Measurements from ENCODE around the gene PDXK. TPM values are rescaled to one million over a fixed set of nuclear protein-coding genes. Genes with fewer than 3 reads are reported as not detected.

The PDXK gene
- total and polyA plus RNA-seq, 2 donors from 2014 or later: 122 to 210 TPM

DNA sequence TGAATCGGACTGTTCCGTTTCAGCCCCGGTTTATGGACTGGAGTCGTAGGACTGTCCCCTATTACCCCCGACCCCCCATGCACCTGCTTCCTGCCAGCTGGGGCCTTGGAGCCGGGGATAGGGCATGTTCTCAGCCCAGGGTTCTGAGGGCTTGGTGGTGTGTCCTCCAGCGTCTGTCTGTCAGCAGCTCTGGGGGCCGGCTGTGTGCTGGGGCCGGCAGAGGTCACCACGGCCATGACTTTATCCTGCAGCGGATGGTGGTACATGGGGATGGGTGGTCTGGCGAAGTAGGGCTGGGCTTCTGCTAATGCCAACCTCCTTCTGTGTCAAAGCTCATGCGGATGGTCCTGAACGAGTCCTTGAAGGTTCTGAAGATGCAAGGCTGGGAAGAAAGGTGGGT, 75.9 kb downstream of the PDXK start:
- DNase-seq (peak in 1 of 5 donors; percentile 66), FAIRE-seq (no peak)
- H3K27ac ChIP-seq (ENCODE audit: low read depth in 2 of 2, low read length in 2 of 2): no peak overlapping the region
- intact Hi-C loops (cut with DNase I): no loop called here
- no peak overlapping the region for H3K4me3 ChIP-seq (ENCODE audit: low read length in 3 of 3)
- H3K36me3 ChIP-seq (ENCODE audit: control insufficient read depth in 2 of 3, insufficient read depth in 3 of 3, low read length in 3 of 3): peaks cover 2 to 56% (median 23%) of the 10 kb centered on the region in 3 donors
- no peaks in the 10 kb centered on the region for H3K9me3 ChIP-seq (ENCODE audit: control insufficient read depth in 2 of 3, insufficient read depth in 1 of 3, low read length in 3 of 3)
- H3K27me3 ChIP-seq (ENCODE audit: control insufficient read depth, insufficient read depth, low read length): no peaks in the 10 kb centered on the region
- TF ChIP-seq, protein P1, sequence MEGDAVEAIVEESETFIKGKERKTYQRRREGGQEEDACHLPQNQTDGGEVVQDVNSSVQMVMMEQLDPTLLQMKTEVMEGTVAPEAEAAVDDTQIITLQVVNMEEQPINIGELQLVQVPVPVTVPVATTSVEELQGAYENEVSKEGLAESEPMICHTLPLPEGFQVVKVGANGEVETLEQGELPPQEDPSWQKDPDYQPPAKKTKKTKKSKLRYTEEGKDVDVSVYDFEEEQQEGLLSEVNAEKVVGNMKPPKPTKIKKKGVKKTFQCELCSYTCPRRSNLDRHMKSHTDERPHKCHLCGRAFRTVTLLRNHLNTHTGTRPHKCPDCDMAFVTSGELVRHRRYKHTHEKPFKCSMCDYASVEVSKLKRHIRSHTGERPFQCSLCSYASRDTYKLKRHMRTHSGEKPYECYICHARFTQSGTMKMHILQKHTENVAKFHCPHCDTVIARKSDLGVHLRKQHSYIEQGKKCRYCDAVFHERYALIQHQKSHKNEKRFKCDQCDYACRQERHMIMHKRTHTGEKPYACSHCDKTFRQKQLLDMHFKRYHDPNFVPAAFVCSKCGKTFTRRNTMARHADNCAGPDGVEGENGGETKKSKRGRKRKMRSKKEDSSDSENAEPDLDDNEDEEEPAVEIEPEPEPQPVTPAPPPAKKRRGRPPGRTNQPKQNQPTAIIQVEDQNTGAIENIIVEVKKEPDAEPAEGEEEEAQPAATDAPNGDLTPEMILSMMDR (IDR thresholded peaks at IDR 0.05; ENCODE audit: borderline replicate concordance, extremely low read depth, insufficient read depth): no peak
- H3K9ac ChIP-seq (ENCODE audit: low read length in 3 of 3): no peak overlapping the region
- peaks cover 0 to 4% (median 3%) of the 10 kb centered on the region in 3 donors for H3K4me1 ChIP-seq (ENCODE audit: control insufficient read depth in 2 of 3, insufficient read depth in 2 of 3, low read depth in 1 of 3, low read length in 3 of 3)

DNA sequence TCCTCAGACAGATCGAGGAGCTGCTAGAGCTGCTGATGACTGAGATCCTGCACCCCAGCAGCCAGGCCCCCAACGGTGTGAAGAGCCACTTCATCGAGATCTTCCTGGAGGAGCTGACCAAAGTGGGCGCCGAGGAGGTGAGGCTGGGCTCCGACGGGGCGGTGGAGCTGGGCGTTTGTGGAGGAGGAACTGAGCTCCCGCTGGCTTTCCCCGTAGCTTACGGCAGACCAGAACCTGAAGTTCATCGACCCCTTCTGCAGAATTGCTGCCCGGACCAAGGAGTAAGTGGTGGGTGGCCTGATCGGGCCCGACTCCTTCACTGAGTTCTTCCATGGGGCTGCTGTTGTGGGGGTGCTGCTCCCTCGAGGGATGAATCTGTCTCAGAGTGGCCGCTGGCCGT, 78.5 kb downstream of the PDXK start:
- no peaks in the 10 kb centered on the region for H3K4me1 ChIP-seq (ENCODE audit: control insufficient read depth in 2 of 3, insufficient read depth in 2 of 3, low read depth in 1 of 3, low read length in 3 of 3)
- FAIRE-seq: no peak
- no peak overlapping the region for H3K9ac ChIP-seq (ENCODE audit: low read length in 3 of 3)
- no peak overlapping the region for H3K4me3 ChIP-seq (ENCODE audit: low read length in 3 of 3)
- TF ChIP-seq, protein P1 (IDR thresholded peaks at IDR 0.05; ENCODE audit: borderline replicate concordance, extremely low read depth, insufficient read depth): no peak
- intact Hi-C loops (cut with DNase I): no loop called here
- no peaks in the 10 kb centered on the region for H3K27me3 ChIP-seq (ENCODE audit: control insufficient read depth, insufficient read depth, low read length)
- peak in 1 of 5 donors; percentile 49 for DNase-seq
- no peaks in the 10 kb centered on the region for H3K9me3 ChIP-seq (ENCODE audit: control insufficient read depth in 2 of 3, insufficient read depth in 1 of 3, low read length in 3 of 3)
- H3K36me3 ChIP-seq (ENCODE audit: control insufficient read depth in 2 of 3, insufficient read depth in 3 of 3, low read length in 3 of 3): peaks cover 2 to 54% (median 24%) of the 10 kb centered on the region in 3 donors
- no peak overlapping the region for H3K27ac ChIP-seq (ENCODE audit: low read depth in 2 of 2, low read length in 2 of 2)

DNA sequence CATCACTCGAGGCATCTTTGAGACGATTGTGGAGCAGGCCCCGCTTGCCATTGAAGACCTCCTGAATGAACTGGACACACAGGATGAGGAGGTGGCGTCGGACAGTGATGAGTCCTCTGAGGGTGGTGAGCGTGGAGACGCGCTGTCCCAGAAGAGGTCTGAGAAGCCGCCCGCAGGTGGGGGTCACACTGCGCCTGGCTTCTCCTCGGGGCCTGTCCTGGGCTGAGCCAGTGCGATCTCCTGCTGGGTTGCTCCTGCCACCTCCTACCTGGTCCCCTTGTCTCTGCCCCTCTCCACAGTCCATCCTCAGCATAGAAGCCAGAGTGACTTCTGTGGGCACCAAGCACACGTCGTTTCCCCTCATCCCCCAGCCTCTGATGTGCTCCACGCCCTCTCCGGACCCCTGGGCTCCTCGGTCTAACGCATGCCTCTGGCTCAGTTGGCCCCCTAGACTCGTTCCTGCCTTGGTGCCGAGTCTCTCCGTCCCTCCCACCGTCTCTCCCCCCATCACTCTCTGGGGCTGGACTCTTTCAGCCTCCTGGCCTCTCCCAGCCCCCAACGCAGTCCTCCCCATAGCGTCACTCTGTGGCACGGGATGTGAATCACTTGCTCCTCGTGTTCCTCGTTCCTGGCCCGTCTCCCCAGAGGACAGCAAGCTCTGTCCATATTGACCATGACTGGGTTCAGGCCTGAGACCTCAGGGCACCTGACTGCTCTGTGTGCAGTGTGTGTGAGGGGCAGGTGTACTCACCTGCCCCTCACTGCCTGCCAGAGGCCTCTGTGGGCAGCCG, 79.2 kb downstream of the PDXK start:
- Histone ChIP-seq H3K9ac (ENCODE audit: low read length in 3 of 3) (no peak overlapping the region), H3K4me1 (ENCODE audit: control insufficient read depth in 2 of 3, insufficient read depth in 2 of 3, low read depth in 1 of 3, low read length in 3 of 3) (no peaks in the 10 kb centered on the region), H3K9me3 (ENCODE audit: control insufficient read depth in 2 of 3, insufficient read depth in 1 of 3, low read length in 3 of 3) (no peaks in the 10 kb centered on the region), H3K36me3 (ENCODE audit: control insufficient read depth in 2 of 3, insufficient read depth in 3 of 3, low read length in 3 of 3) (peaks cover 2 to 58% (median 24%) of the 10 kb centered on the region in 3 donors), H3K4me3 (ENCODE audit: low read length in 3 of 3) (no peak overlapping the region), H3K27ac (ENCODE audit: low read depth in 2 of 2, low read length in 2 of 2) (no peak overlapping the region), H3K27me3 (ENCODE audit: control insufficient read depth, insufficient read depth, low read length) (no peaks in the 10 kb centered on the region)
- TF ChIP-seq, protein P1 (IDR thresholded peaks at IDR 0.05; ENCODE audit: borderline replicate concordance, extremely low read depth, insufficient read depth): no peak
- no peak for FAIRE-seq
- intact Hi-C loops (cut with DNase I): no loop called here
- DNase-seq: peak in 1 of 5 donors; percentile 58

Measured in kidney (tissue), 14 donors.